Suprapubic skin (tissue), 4 donors: Measurements from ENCODE around the gene RAP1GAP. TPM values are rescaled to one million over a fixed set of nuclear protein-coding genes. Genes with fewer than 3 reads are reported as not detected.
A peak's percentile ranks its signal among the peaks of the same experiment; 100 is the strongest.

ENCODE experiments used
- DNase-seq, 2 donors: peaks; one replicate each; pipeline ENCODE4 v3.0.0-alpha.2; 2019; ENCODE audit warnings: low spot score in 2 of 2
- H3K27ac ChIP-seq: fragments of 200-600 bp; sonication (generic); one replicate; pipeline ENCODE4 v1.5.1; 2019
- H3K27me3 ChIP-seq: fragments of 200-600 bp; sonication (generic); one replicate; pipeline ENCODE4 v1.5.1; 2019
- H3K36me3 ChIP-seq: fragments of 200-600 bp; sonication (generic); one replicate; pipeline ENCODE4 v1.5.1; 2019
- H3K4me1 ChIP-seq: fragments of 200-600 bp; sonication (generic); one replicate; pipeline ENCODE4 v1.5.1; 2019
- H3K4me3 ChIP-seq: fragments of 200-600 bp; sonication (generic); one replicate; pipeline ENCODE4 v1.5.1; 2019; ENCODE audit warnings: mild to moderate bottlenecking
- H3K9me3 ChIP-seq: fragments of 200-600 bp; sonication (generic); one replicate; pipeline ENCODE4 v1.5.1; 2019
- EP300 ChIP-seq: sonication (generic); formaldehyde crosslinking; IDR thresholded peaks from one replicate; pipeline ENCODE4 v1.6.1; 2017; ENCODE audit warnings: antibody characterized with exemption
- POLR2A ChIP-seq, 2 donors: fragments of 450-650 bp; IDR thresholded peaks; one replicate each; pipeline ENCODE4 v1.6.1; 2017; ENCODE audit warnings: antibody characterized with exemption in 2 of 2, mild to moderate bottlenecking in 2 of 2, moderate library complexity in 2 of 2
- POLR2AphosphoS5 ChIP-seq, 3 donors: sonication (generic); formaldehyde crosslinking; IDR thresholded peaks; one replicate each; pipeline ENCODE4 v1.6.1; 2017; ENCODE audit warnings: antibody characterized with exemption in 3 of 3
- WGBS: methylation state at CpG from one replicate; pipeline ENCODE4 v1.1.5; 2018; 5-methylcytosine and 5-hydroxymethylcytosine counted together
- total RNA-seq, 4 donors: library from RNA; depleted of rRNA; stranded (reverse); fragments of >200 nt; gene quantifications; one replicate each; pipeline ENCODE4 v1.1.0, GENCODE V29; 2016
- TF ChIP-seq, protein P1 (sequence below), 2 donors: fragments of 200-600 bp in 1 of 2; fragments of 450-650 bp in 1 of 2; sonication (generic) in 1 of 2; IDR thresholded peaks; one replicate each; pipeline ENCODE4 v1.5.1; 2016 to 2019; ENCODE audit warnings: antibody characterized with exemption in 2 of 2, mild to moderate bottlenecking in 1 of 2, moderate library complexity in 1 of 2

RAP1GAP gene
- total RNA-seq, 4 donors from 2014 or later = 1.5 to 4.9 (median 3.6) TPM

DNA sequence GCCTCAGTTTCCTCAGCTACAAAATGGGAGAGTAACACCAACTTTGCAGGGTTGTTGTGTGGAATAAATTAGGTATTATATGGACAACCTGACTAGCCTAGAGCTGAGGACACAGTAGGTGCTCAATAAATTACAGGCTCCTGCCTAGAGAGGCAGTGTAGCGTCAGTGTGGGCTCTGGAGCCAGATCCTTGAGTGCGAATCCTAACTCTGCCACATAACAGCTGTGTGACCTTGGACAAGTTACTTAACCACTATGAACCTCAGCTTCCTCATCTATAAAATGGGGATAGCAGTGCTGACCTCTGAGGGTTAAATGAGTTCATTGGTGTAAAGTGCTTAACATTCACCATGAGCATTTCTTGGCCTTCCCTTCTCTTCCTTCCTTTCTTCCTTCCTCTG is 33.1 kb downstream of the RAP1GAP start:
- H3K4me1 ChIP-seq = peaks cover 27% of the 10 kb centered on the region
- H3K36me3 ChIP-seq = no peaks in the 10 kb centered on the region
- TF ChIP-seq, protein P1, sequence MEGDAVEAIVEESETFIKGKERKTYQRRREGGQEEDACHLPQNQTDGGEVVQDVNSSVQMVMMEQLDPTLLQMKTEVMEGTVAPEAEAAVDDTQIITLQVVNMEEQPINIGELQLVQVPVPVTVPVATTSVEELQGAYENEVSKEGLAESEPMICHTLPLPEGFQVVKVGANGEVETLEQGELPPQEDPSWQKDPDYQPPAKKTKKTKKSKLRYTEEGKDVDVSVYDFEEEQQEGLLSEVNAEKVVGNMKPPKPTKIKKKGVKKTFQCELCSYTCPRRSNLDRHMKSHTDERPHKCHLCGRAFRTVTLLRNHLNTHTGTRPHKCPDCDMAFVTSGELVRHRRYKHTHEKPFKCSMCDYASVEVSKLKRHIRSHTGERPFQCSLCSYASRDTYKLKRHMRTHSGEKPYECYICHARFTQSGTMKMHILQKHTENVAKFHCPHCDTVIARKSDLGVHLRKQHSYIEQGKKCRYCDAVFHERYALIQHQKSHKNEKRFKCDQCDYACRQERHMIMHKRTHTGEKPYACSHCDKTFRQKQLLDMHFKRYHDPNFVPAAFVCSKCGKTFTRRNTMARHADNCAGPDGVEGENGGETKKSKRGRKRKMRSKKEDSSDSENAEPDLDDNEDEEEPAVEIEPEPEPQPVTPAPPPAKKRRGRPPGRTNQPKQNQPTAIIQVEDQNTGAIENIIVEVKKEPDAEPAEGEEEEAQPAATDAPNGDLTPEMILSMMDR (IDR thresholded peaks at IDR 0.05) = no peak
- TF ChIP-seq EP300 (no peak), POLR2AphosphoS5 (IDR thresholded peaks at IDR 0.05) (no peak), POLR2A (IDR thresholded peaks at IDR 0.05) (no peak)
- H3K9me3 ChIP-seq = no peaks in the 10 kb centered on the region
- no peak for DNase-seq
- H3K4me3 ChIP-seq = no peak overlapping the region
- H3K27ac ChIP-seq = no peak overlapping the region
- H3K27me3 ChIP-seq = peaks cover 14% of the 10 kb centered on the region
- WGBS = 97% methylated on average over 2 of the region's 2 CpGs

DNA sequence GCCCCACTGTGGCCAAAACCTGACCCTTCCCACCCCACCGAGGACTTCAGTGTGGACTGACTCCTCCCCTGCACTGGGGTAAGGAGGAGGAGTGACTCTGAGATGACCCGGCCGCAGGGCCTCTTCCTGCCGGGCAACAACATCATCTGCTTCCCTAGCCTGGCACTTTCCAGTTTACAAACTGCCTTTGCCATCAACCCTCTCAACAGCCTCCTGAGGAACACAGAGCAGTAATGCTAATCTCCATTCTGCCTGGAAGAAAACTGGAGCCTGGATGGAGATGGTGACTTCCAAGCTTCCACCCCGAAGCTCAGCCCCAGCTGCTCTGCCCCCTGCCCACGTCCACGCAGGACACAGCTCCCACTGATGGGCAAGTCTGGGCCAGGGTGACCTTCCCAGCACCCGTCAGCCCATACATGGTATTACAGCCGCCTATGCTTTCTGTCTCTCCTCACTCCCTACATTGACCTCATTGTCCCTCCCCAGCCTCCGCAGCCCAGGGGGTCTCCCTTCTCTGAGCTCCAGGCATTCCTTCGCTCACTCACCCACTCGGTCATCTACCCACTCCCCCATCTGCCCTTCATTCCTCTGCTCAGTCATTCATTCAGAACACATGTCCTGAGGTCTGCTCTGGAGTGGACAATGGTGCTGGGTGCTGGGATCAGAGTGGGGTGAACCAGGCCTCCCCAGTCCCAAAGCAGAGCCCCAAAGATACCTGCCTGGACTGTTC is 34.2 kb downstream of the RAP1GAP start:
- Histone ChIP-seq H3K36me3 (no peaks in the 10 kb centered on the region), H3K4me1 (peaks cover 26% of the 10 kb centered on the region), H3K27me3 (peaks cover 14% of the 10 kb centered on the region), H3K9me3 (no peaks in the 10 kb centered on the region), H3K27ac (peak overlapping the region; percentile 29), H3K4me3 (no peak overlapping the region)
- DNase-seq = no peak
- WGBS = 70% methylated on average over 12 of the region's 12 CpGs
- TF ChIP-seq POLR2A (IDR thresholded peaks at IDR 0.05) (no peak), EP300 (no peak), POLR2AphosphoS5 (IDR thresholded peaks at IDR 0.05) (no peak)
- TF ChIP-seq, protein P1 (IDR thresholded peaks at IDR 0.05) = no peak

DNA sequence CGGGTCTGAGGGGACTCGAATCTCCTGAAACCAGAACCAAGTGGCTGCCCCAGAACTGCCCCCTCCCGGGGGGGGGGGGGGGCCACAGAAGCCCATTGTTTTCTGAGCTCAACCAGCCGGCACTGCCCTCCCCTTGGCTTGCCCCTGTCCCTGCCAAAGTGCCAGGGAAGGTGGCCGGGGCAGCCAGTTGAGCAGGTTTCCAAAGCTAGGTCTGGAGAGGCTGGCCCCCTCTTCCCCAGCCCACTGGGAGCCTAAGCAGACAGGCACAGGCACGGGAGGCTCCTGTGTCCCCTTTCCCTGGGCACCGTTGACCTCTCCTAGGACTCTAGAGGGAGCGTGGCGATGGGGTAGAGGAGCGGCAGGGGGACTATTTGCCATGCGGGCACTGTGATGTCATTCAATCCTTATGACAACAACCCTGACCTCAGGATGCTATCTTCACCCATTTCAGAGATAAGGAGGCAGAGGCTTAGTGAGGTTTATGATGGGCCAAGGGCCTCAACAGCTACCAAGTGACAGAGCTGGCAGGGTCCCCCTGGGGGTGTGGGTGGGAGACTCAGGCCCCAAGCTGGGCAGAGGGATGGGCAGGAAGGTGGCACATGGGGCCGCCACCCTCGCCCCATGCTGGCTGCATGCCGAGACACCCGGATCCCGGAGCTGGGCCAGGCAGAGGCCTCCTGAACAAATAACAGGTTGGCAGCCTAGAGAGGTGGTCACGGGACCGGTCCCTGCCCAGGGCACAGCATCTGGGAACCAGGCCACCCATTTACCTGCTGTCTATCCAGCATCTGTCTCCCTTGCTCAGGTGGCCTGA is 35.0 kb downstream of the RAP1GAP start:
- H3K27me3 ChIP-seq = peaks cover 19% of the 10 kb centered on the region

DNA sequence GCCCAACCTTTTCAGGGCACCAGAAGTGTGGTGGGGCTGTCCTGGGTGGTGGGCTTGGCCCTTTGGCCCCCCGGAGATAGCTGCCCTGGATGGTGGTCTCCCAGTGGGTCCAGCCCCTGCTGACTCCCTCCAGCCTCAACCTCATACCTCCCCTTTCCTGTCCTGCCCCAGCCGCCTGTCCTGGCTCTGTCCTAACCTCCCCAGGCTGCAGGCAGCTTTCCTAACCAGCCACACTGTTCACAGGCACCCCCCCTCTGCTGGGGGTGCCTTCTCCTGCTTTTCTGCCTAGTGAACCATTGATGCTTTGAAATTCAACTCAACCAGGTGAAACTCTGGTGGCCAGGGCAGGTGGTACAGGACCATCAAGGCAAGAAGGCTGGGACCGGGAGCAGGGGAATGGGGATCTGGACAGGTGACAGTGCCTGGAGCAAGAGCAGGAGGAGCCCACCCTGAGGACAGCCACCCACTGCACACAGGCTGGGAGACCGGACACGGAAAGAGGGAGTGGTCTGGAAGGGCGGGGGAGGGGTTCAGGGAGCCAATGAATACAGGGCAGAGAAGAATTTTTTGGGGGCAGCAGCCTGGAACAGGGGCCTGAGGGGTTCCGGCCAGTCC is 35.9 kb downstream of the RAP1GAP start:
- Histone ChIP-seq H3K4me3 (no peak overlapping the region), H3K9me3 (no peaks in the 10 kb centered on the region), H3K27ac (no peak overlapping the region), H3K27me3 (peaks cover 22% of the 10 kb centered on the region), H3K4me1 (peaks cover 9% of the 10 kb centered on the region), H3K36me3 (no peaks in the 10 kb centered on the region)
- 81% methylated on average over 7 of the region's 7 CpGs for WGBS
- no peak for DNase-seq
- TF ChIP-seq POLR2A (IDR thresholded peaks at IDR 0.05) (no peak), EP300 (no peak), POLR2AphosphoS5 (IDR thresholded peaks at IDR 0.05) (no peak)
- TF ChIP-seq, protein P1 (IDR thresholded peaks at IDR 0.05) = no peak

More for the DNA sequence above, 35.0 kb downstream of the RAP1GAP start:
- Histone ChIP-seq H3K4me1 (peaks cover 18% of the 10 kb centered on the region), H3K4me3 (no peak overlapping the region), H3K36me3 (no peaks in the 10 kb centered on the region), H3K9me3 (no peaks in the 10 kb centered on the region), H3K27ac (peak overlapping the region; percentile 29)
- DNase-seq = no peak
- WGBS = 73% methylated on average over 5 of the region's 18 CpGs
- TF ChIP-seq EP300 (no peak), POLR2A (IDR thresholded peaks at IDR 0.05) (no peak), POLR2AphosphoS5 (IDR thresholded peaks at IDR 0.05) (no peak)
- TF ChIP-seq, protein P1 (IDR thresholded peaks at IDR 0.05) = no peak
